Upper lobe of left lung (tissue), 6 donors: Measurements from ENCODE around the gene FGGY. TPM values are rescaled to one million over a fixed set of nuclear protein-coding genes. Genes with fewer than 3 reads are reported as not detected.

Experiments
- ATAC-seq, 2 donors: fragments of 200-7000 bp; cut with Tn5 transposase; one replicate each; pipeline ENCODE4 v1.9.1; 2022; ENCODE audit warnings: mild to moderate bottlenecking in 2 of 2, moderate library complexity in 2 of 2; ENCODE audit not compliant: low FRiP score in 2 of 2
- DNase-seq, 2 donors: peaks; one replicate each; pipeline ENCODE4 v3.0.0-alpha.2; 2019 to 2020
- H3K27ac ChIP-seq, 4 donors: fragments of 200-600 bp; sonication (generic); one replicate each; pipeline ENCODE4 v1.5.1; 2016 to 2019
- H3K27me3 ChIP-seq, 4 donors: fragments of 200-600 bp; sonication (generic); one replicate each; pipeline ENCODE4 v1.5.1; 2017 to 2019
- H3K36me3 ChIP-seq, 4 donors: fragments of 200-600 bp; sonication (generic); one replicate each; pipeline ENCODE4 v1.5.1; 2016 to 2019
- H3K4me1 ChIP-seq, 4 donors: fragments of 200-600 bp; sonication (generic); one replicate each; pipeline ENCODE4 v1.5.1; 2018 to 2019
- H3K4me3 ChIP-seq, 4 donors: fragments of 200-600 bp; sonication (generic); one replicate each; pipeline ENCODE4 v1.5.1; 2017 to 2019; ENCODE audit warnings: mild to moderate bottlenecking in 2 of 4, moderate library complexity in 1 of 4
- H3K9me3 ChIP-seq, 4 donors: fragments of 200-600 bp; sonication (generic); one replicate each; pipeline ENCODE4 v1.5.1; 2018 to 2019
- CTCF ChIP-seq, 6 experiments: fragments of 450-650 bp in 4 of 6; fragments of 200-600 bp in 2 of 6; sonication (generic) in 2 of 6; IDR thresholded peaks; one replicate each; pipeline ENCODE4 v1.5.1; 2016 to 2019; ENCODE audit warnings: antibody characterized with exemption in 6 of 6
- EP300 ChIP-seq, 4 donors: sonication (generic); formaldehyde crosslinking; IDR thresholded peaks; one replicate each; pipeline ENCODE4 v1.5.1; 2017; ENCODE audit warnings: antibody characterized with exemption in 4 of 4, control low read depth in 2 of 4
- POLR2A ChIP-seq, 4 donors: fragments of 450-650 bp; IDR thresholded peaks; one replicate each; pipeline ENCODE4 v1.5.1; 2016 to 2017; ENCODE audit warnings: antibody characterized with exemption in 4 of 4, mild to moderate bottlenecking in 2 of 4
- POLR2AphosphoS5 ChIP-seq, 2 donors: sonication (generic); formaldehyde crosslinking; IDR thresholded peaks; one replicate each; pipeline ENCODE4 v1.5.1; 2017; ENCODE audit warnings: antibody characterized with exemption in 2 of 2
- WGBS, 2 donors: methylation state at CpG; one replicate each; pipeline ENCODE4 v1.1.5; 2017 to 2018; 5-methylcytosine and 5-hydroxymethylcytosine counted together
- total RNA-seq, 6 donors: library from RNA; depleted of rRNA in 4 of 6; stranded (reverse); fragments of >200 nt in 4 of 6; gene quantifications; one replicate each; pipeline versions ENCODE4 v1.1.0 to v1.2.1, GENCODE V29; 2016 to 2021
- donor health status: DM: no; HTN: no; CAD: no; lungs with moderate emphysema.
- donor health status: DM: no; HTN: yes; CAD: no; lungs with severe emphysema.

Gene FGGY
- total RNA-seq, 6 donors from 2014 or later, result 11.8 to 51.3 (median 22.6) TPM

- DNase-seq (no peak), ATAC-seq (no peak)
- no peaks in the 10 kb centered on the region for H3K36me3 ChIP-seq
- H3K9me3 ChIP-seq, result no peaks in the 10 kb centered on the region
- no peaks in the 10 kb centered on the region for H3K27me3 ChIP-seq
- H3K4me1 ChIP-seq, result peaks cover 0 to 3% (median 0%) of the 10 kb centered on the region in 4 donors
- TF ChIP-seq EP300 (IDR thresholded peaks at IDR 0.05) (no peak), CTCF (IDR thresholded peaks at IDR 0.05) (no peak), POLR2AphosphoS5 (IDR thresholded peaks at IDR 0.05) (no peak), POLR2A (IDR thresholded peaks at IDR 0.05) (no peak)
- 68 to 72% methylated on average over 3 of the region's 3 CpGs for WGBS, 2 donors
- H3K27ac ChIP-seq, result no peak overlapping the region
- H3K4me3 ChIP-seq, result no peak overlapping the region
These were observed 185.1 kb downstream of the FGGY start for GRCh38 chr1:59481881-59482505.

- 75 to 88% methylated on average over 1 of the region's 1 CpG for WGBS, 2 donors
- no peak for TF ChIP-seq EP300 (IDR thresholded peaks at IDR 0.05)
- TF ChIP-seq POLR2AphosphoS5 (IDR thresholded peaks at IDR 0.05), result no peak
- no peak for TF ChIP-seq CTCF (IDR thresholded peaks at IDR 0.05)
- no peak for TF ChIP-seq POLR2A (IDR thresholded peaks at IDR 0.05)
- no peak overlapping the region for H3K27ac ChIP-seq
These were observed 186.1 kb downstream of the FGGY start for GRCh38 chr1:59482986-59483385.

GRCh38 chr1:59484096-59484495 is 187.2 kb downstream of the FGGY start:
- Histone ChIP-seq H3K27ac (no peak overlapping the region), H3K27me3 (no peaks in the 10 kb centered on the region), H3K4me3 (no peak overlapping the region), H3K9me3 (no peaks in the 10 kb centered on the region), H3K36me3 (no peaks in the 10 kb centered on the region), H3K4me1 (peaks cover 0 to 3% (median 0%) of the 10 kb centered on the region in 4 donors)
- no peak for DNase-seq
- 67% methylated on average over 1 of the region's 1 CpG for WGBS, 2 donors
- TF ChIP-seq POLR2AphosphoS5 (IDR thresholded peaks at IDR 0.05) (no peak), POLR2A (IDR thresholded peaks at IDR 0.05) (no peak), EP300 (IDR thresholded peaks at IDR 0.05) (no peak), CTCF (IDR thresholded peaks at IDR 0.05) (no peak)
- ATAC-seq, result peak in 1 of 2 donors; percentile 81

More at GRCh38 chr1:59482986-59483385, 186.1 kb downstream of the FGGY start:
- H3K36me3 ChIP-seq, result no peaks in the 10 kb centered on the region
- no peaks in the 10 kb centered on the region for H3K27me3 ChIP-seq
- ATAC-seq (no peak), DNase-seq (no peak)
- H3K4me1 ChIP-seq, result peaks cover 0 to 3% (median 0%) of the 10 kb centered on the region in 4 donors
- no peaks in the 10 kb centered on the region for H3K9me3 ChIP-seq
- H3K4me3 ChIP-seq, result no peak overlapping the region

GRCh38 chr1:59485171-59485570 is 188.3 kb downstream of the FGGY start:
- DNase-seq (no peak), ATAC-seq (no peak)
- Histone ChIP-seq H3K9me3 (no peaks in the 10 kb centered on the region), H3K4me3 (no peak overlapping the region), H3K4me1 (peaks cover 0 to 3% (median 0%) of the 10 kb centered on the region in 4 donors), H3K36me3 (no peaks in the 10 kb centered on the region), H3K27me3 (no peaks in the 10 kb centered on the region), H3K27ac (no peak overlapping the region)
- TF ChIP-seq POLR2AphosphoS5 (IDR thresholded peaks at IDR 0.05) (no peak), CTCF (IDR thresholded peaks at IDR 0.05) (no peak), EP300 (IDR thresholded peaks at IDR 0.05) (no peak), POLR2A (IDR thresholded peaks at IDR 0.05) (no peak)
- WGBS, 2 donors, result 87 to 97% methylated on average over 2 of the region's 2 CpGs

GRCh38 chr1:59485949-59486348 is 189.1 kb downstream of the FGGY start:
- Histone ChIP-seq H3K9me3 (no peaks in the 10 kb centered on the region), H3K27ac (no peak overlapping the region), H3K36me3 (no peaks in the 10 kb centered on the region), H3K27me3 (no peaks in the 10 kb centered on the region), H3K4me3 (no peak overlapping the region), H3K4me1 (peaks cover 0 to 3% (median 0%) of the 10 kb centered on the region in 4 donors)
- TF ChIP-seq POLR2A (IDR thresholded peaks at IDR 0.05) (no peak), EP300 (IDR thresholded peaks at IDR 0.05) (no peak), POLR2AphosphoS5 (IDR thresholded peaks at IDR 0.05) (no peak), CTCF (IDR thresholded peaks at IDR 0.05) (no peak)
- no peak for ATAC-seq
- 70 to 73% methylated on average over 2 of the region's 2 CpGs for WGBS, 2 donors
- no peak for DNase-seq
